Measurements from ENCODE around the gene TRIM24. TPM values are rescaled to one million over a fixed set of nuclear protein-coding genes. Genes with fewer than 3 reads are reported as not detected.

The TRIM24 gene
- total RNA-seq, 1 experiment from 2014 or later = 29.8 TPM

- Mint-ChIP-seq H3K4me1 (ENCODE audit: low read depth, unreplicated experiment) (peaks cover 9% of the 10 kb centered on the region), H3K36me3 (ENCODE audit: insufficient read depth, unreplicated experiment) (peaks cover 5% of the 10 kb centered on the region), H3K27me3 (ENCODE audit: unreplicated experiment) (no peaks in the 10 kb centered on the region), H3K27ac (ENCODE audit: unreplicated experiment) (no peak overlapping the region), H3K9me3 (ENCODE audit: low read depth, unreplicated experiment) (peaks cover 18% of the 10 kb centered on the region), H3K4me3 (ENCODE audit: low read depth, unreplicated experiment) (no peak overlapping the region)
- no peak for TF ChIP-seq CTCF (IDR thresholded peaks at IDR 0.05; ENCODE audit: unreplicated experiment)
- intact Hi-C loops (cut with micrococcal nuclease; ENCODE audit: unreplicated experiment) = no loop called here
- DNase-seq = no peak
- no TSS peak for BruUV-seq (replicated peaks)
- CTCF ChIA-PET = no interaction called here
Observed at GRCh38 chr7:138434597-138435019, 25.5 kb upstream of the TRIM24 start.

GRCh38 chr7:138435231-138435919 is 24.7 kb upstream of the TRIM24 start:
- Mint-ChIP-seq H3K36me3 (ENCODE audit: insufficient read depth, unreplicated experiment) (peaks cover 5% of the 10 kb centered on the region), H3K4me3 (ENCODE audit: low read depth, unreplicated experiment) (no peak overlapping the region), H3K9me3 (ENCODE audit: low read depth, unreplicated experiment) (peaks cover 17% of the 10 kb centered on the region), H3K27me3 (ENCODE audit: unreplicated experiment) (no peaks in the 10 kb centered on the region), H3K4me1 (ENCODE audit: low read depth, unreplicated experiment) (peaks cover 9% of the 10 kb centered on the region), H3K27ac (ENCODE audit: unreplicated experiment) (peak overlapping the region; percentile 9)
- intact Hi-C loops (cut with micrococcal nuclease; ENCODE audit: unreplicated experiment) = no loop called here
- peak; percentile 9 for DNase-seq
- no peak for TF ChIP-seq CTCF (IDR thresholded peaks at IDR 0.05; ENCODE audit: unreplicated experiment)
- no TSS peak for BruUV-seq (replicated peaks)
- CTCF ChIA-PET = no interaction called here

GRCh38 chr7:138436388-138436787 is 23.7 kb upstream of the TRIM24 start:
- no peak for TF ChIP-seq CTCF (IDR thresholded peaks at IDR 0.05; ENCODE audit: unreplicated experiment)
- H3K27ac Mint-ChIP-seq (ENCODE audit: unreplicated experiment) = no peak overlapping the region
- DNase-seq = no peak
- H3K27me3 Mint-ChIP-seq (ENCODE audit: unreplicated experiment) = no peaks in the 10 kb centered on the region
- CTCF ChIA-PET = interaction anchor here (0.7 kb wide), 2 partner anchors 22 to 209 kb away, joined by 3 to 5 read pairs; no protein-coding TSS in a partner anchor
- no peak overlapping the region for H3K4me3 Mint-ChIP-seq (ENCODE audit: low read depth, unreplicated experiment)
- peaks cover 17% of the 10 kb centered on the region for H3K9me3 Mint-ChIP-seq (ENCODE audit: low read depth, unreplicated experiment)
- no TSS peak for BruUV-seq (replicated peaks)
- peaks cover 5% of the 10 kb centered on the region for H3K36me3 Mint-ChIP-seq (ENCODE audit: insufficient read depth, unreplicated experiment)
- intact Hi-C loops (cut with micrococcal nuclease; ENCODE audit: unreplicated experiment) = no loop called here
- H3K4me1 Mint-ChIP-seq (ENCODE audit: low read depth, unreplicated experiment) = peaks cover 9% of the 10 kb centered on the region

- no peak for TF ChIP-seq CTCF (IDR thresholded peaks at IDR 0.05; ENCODE audit: unreplicated experiment)
- Mint-ChIP-seq H3K36me3 (ENCODE audit: insufficient read depth, unreplicated experiment) (peaks cover 3% of the 10 kb centered on the region), H3K27me3 (ENCODE audit: unreplicated experiment) (no peaks in the 10 kb centered on the region), H3K27ac (ENCODE audit: unreplicated experiment) (no peak overlapping the region), H3K9me3 (ENCODE audit: low read depth, unreplicated experiment) (peaks cover 8% of the 10 kb centered on the region), H3K4me3 (ENCODE audit: low read depth, unreplicated experiment) (no peak overlapping the region), H3K4me1 (ENCODE audit: low read depth, unreplicated experiment) (peaks cover 4% of the 10 kb centered on the region)
- no TSS peak for BruUV-seq (replicated peaks)
- intact Hi-C loops (cut with micrococcal nuclease; ENCODE audit: unreplicated experiment) = no loop called here
- DNase-seq = no peak
- CTCF ChIA-PET = interaction anchor here (0.8 kb wide), 1 partner anchor 14 kb away, joined by 6 read pairs; no protein-coding TSS in a partner anchor
Observed at GRCh38 chr7:138440460-138440859, 19.6 kb upstream of the TRIM24 start.
